GM18907 (cell line): Measurements from ENCODE around the gene SLC17A5.
"Not testable (repeated sequence)": the region's sequence is repeated elsewhere in the genome, so short reads cannot be mapped to it uniquely, and the experiment has no call there.

Experiments
- ATAC-seq: cut with Tn5 transposase; IDR thresholded peaks from one replicate; pipeline ENCODE4 v1.9.1; 2021; ENCODE audit warnings: mild to moderate bottlenecking, moderate library complexity; ENCODE audit not compliant: unreplicated experiment

Gene SLC17A5

GRCh38 chr6:73666393-73666792 lies 12.6 kb upstream of the SLC17A5 start:
- ATAC-seq = no peak

GRCh38 chr6:73665686-73666319 lies 12.0 kb upstream of the SLC17A5 start:
- peak; percentile 90 for ATAC-seq

DNA sequence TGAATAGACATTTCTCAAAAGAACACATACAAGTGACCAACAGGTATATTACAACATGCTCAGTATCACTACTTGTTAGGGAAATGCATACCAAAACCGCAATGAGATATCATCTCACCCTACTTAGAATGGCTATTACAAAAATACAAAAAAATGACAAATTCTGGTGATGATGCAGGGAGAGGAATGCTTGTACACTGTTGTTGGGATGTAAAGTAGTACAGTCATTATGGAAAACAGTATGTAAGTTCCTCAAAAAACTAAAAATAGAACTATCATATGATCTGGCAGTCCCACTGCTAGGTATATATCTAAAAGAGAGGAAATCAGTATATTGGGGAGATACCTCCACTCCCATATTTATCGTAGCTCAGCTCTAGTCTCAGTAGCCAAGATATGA lies 10.9 kb upstream of the SLC17A5 start:
- no peak for ATAC-seq

DNA sequence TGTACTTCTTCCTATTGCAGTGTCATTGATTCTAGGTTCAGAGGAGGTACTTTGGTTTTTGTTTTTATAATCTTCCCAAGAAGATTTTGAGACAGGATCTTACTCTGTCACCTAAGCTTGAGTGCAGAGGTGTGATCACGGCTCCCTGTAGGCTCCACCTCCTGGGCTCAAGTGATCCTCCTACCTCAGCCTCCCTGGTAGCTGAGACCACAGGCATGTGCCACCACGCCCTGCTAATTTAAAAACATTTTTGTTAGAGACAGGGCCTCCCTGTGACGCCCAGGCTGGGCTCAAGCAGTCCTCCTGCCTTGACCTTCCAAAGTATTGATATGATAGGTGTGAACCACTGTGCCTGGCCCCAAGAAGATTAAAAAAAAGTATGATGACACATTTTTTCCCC lies 3.4 kb upstream of the SLC17A5 start:
- no peak for ATAC-seq

DNA sequence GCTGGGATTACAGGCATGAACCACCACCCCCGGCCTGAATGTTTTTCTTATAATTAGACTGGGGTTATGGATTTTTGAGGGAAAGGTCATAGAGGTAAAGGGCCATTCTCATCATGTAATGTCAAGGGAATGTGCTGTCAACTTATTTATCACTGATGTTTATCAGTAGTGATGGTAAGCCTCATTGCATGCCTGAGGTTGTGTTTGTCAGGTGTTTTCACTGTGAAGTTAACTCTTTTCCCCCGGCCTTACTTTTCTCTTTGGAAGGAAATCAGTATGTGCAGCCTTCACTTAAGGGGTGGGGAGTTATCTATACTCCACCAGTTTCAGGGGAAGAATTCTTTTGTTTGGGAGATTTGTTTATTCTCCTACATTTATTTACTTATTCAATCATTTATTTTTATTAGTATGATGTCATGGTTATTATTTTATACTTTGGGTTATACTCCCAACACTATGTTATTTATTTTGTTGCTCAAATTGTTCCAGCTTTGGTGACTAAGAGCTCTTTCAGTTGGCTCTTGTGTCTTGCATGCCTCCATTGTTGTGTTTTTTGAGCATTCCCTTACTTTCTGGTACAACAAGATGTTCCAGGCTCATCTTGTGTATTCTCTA lies 2.8 kb upstream of the SLC17A5 start:
- no peak for ATAC-seq

DNA sequence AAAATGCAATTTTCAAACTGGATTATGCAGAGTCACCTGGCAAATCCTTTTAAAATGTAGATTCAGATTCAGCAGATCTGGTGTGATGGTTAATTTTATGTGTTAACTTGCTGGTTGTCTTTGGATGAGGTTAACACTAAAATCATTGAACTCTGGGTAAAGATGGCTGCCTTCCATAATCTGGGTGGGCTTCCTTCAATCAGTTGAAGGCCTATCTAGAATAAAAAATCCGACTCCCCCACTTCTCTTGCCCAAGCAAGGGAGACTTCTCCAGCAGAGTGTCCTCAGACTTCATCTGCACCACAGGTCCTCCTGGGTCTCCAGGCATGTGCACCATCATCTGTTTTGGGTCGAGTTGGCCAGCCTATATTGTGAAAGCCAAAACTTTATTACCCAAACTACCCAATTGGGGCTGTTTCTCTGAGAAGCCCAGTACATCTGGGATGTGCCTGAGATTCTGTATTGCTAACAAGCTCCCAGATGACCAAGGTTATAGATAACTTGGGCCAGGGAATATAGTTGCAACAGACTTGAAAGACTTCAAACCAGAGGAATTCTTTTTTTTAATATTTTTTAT lies 1.6 kb upstream of the SLC17A5 start:
- no peak for ATAC-seq

DNA sequence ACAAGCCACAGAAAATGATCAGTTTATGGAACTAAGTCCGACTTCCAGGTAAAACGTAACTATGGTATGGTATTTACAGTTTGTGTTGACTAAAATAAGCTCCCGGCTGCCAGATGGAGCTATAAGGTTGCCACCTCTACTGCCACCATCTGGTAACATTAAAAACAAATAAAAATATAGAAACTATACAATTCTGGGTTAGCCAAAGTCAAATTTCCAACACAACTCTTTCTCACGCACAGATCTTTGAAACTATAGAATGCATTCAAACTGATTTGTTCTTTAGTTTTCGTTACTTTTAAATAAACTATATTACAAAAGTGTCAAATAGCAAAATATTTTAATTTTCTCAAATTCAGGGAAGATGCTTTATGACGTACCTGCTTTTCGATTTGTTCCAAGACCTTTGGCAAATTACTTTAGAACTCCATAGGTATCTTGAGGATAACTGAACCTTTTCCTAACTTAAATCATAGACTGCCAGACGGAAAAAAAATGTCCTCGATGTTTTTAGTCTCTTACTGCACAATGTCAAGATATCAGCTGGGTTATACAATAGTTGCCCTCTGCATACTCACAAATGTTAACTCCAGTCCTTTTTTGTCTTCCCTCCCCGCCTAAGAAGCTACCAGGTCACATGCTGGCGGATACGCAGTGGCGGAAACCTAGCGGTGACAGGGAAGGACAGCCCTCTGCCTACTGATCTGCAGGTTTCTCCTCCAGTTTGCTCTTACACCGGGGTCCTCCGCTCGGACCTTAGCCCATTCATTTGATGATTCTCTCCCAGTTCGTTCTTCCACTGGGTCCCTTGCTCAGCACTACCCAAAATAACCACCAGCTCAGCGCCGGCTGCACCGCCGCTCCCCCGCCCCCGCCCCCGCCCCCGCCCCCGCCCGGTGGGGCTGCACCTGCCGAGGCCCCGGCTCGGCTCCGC lies 888 bp downstream of the SLC17A5 start:
- peak; percentile 52 for ATAC-seq

GRCh38 chr6:73649783-73650182 lies 4.0 kb downstream of the SLC17A5 start:
- no peak for ATAC-seq

DNA sequence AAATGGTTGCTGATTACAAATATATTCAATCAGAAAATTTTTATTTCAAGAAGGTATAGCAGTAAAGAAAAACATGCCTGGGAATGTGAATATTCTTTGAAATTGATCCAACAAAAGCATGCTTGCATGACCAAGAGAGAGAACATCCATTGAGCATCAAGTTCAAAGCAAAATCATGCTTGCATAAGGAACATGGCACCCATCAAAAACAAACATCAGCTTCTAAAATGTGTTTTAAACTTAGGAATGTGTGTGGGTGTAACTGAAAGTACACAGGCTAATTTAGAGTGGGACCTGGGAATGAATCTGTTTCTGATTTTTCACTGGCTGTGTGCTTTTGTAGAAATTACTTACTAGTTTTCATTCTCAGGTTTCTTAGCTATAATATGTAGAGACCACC lies 5.6 kb downstream of the SLC17A5 start:
- no peak for ATAC-seq

- ATAC-seq = no peak
These were observed 8.7 kb downstream of the SLC17A5 start for GRCh38 chr6:73644941-73645591.

- no peak for ATAC-seq
These were observed 9.8 kb downstream of the SLC17A5 start for GRCh38 chr6:73644030-73644429.

- no peak for ATAC-seq
These were observed 11.3 kb downstream of the SLC17A5 start for GRCh38 chr6:73642530-73642929.

- ATAC-seq = no peak
These were observed 13.5 kb downstream of the SLC17A5 start for GRCh38 chr6:73640179-73640750.

DNA sequence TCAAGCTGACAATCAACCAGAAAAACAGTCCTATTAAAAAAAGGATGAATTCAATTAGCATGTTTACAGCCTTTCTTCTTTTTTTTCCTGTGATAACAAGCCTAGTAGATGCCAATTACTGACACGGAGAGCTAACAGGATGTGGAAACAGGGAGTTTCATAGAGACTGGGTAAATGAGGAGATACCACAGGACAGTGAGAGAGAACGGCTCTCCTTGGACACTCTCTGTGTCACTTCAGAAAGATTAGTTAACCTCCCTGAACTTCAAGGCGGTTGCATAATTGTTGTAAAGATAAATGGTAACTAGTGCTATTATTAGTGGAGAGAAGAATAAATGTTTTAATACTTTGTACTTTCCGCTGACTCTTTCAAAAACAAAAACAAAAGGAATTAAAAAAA lies 14.8 kb downstream of the SLC17A5 start:
- no peak for ATAC-seq

DNA sequence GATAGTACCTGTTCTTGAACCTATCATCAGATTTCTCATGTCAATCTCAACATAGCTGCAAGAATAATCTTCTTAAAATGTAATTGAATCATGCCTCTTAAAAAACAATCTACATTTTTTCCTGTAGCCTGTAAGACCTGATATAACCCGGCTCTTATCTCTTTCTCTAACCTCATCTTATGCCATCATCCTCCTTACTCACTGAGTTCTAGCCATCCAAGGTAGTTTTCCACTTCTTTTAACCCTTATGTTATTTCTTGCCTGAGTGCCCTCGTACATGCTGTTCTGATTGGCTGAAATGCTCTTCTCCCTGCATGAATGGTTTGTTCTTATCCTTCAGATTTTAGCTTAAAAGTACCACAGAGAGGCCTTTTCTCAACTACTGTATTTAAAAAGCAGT lies 16.4 kb downstream of the SLC17A5 start:
- ATAC-seq = no peak

DNA sequence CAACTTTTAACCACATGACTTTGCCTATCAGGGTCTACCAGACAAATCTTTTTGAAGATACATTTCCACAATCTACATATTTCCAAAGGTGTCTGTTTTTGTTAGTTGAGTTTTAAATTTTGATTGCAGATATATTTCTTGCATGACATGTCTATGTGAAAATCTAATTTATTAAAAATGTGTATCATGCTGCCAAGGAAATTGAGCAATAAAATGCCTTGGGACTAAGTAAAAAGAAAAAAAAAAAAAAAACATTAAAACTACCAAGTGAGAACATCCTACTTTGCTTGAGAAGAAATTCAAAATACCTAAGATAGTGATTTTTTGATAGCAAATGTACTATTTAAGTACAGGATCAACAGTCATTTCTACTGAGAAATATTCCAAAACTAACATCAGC lies 17.7 kb downstream of the SLC17A5 start:
- ATAC-seq = no peak

DNA sequence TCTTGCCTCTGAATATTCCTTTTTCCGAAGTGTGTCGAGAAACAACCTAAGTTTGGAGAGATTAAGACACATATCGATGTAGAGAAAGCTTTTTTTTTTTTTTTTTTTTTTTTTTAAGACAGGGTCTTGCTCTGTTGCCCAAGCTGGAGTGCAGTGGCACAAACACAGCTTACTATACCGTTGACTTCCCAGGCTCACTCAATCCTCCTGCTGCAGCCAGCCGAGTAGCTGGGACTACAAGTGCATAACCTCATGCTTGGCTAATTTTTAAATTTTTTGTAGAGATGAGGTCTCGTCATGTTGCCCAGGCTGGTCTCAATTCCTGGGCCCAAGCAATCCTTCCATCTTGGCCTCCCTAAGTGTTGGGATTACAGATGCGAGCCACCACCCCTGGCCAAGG lies 21.4 kb downstream of the SLC17A5 start:
- no peak for ATAC-seq

- no peak for ATAC-seq
These were observed 21.9 kb downstream of the SLC17A5 start for GRCh38 chr6:73631849-73632248.

- ATAC-seq = no peak
These were observed 23.4 kb downstream of the SLC17A5 start for GRCh38 chr6:73630401-73630800.

- ATAC-seq = no peak
These were observed 28.9 kb downstream of the SLC17A5 start for GRCh38 chr6:73624896-73625295.

DNA sequence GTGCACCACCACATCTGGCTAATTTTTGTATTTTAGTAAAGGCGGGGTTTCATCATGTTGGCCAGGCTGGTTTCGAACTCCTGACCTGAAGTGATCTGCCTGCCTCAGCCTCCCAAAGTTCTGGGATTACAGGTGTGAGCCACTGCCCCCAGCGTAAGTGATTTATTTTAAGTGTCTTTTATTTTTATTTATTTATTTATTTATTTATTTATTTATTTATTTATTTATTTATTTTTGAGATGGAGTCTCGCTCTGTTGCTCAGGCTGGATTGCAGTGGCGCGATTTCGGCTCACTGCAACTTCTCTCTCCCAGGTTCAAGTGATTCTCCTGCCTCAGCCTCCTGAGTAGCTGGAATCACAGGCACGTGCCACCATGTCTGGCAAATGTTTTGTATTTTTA lies 30.3 kb downstream of the SLC17A5 start:
- not testable (repeated sequence) for ATAC-seq
